Inflammatory macrophage treated with lipopolysaccharide for 4 hours (primary cell): ENCODE measurements around the gene ADCY6.
A peak's percentile ranks its signal among the peaks of the same experiment; 100 is the strongest.

ENCODE experiments used
- DNase-seq: peaks from one replicate; pipeline ENCODE4 v3.0.0-alpha.2; 2020

The ADCY6 gene

DNA sequence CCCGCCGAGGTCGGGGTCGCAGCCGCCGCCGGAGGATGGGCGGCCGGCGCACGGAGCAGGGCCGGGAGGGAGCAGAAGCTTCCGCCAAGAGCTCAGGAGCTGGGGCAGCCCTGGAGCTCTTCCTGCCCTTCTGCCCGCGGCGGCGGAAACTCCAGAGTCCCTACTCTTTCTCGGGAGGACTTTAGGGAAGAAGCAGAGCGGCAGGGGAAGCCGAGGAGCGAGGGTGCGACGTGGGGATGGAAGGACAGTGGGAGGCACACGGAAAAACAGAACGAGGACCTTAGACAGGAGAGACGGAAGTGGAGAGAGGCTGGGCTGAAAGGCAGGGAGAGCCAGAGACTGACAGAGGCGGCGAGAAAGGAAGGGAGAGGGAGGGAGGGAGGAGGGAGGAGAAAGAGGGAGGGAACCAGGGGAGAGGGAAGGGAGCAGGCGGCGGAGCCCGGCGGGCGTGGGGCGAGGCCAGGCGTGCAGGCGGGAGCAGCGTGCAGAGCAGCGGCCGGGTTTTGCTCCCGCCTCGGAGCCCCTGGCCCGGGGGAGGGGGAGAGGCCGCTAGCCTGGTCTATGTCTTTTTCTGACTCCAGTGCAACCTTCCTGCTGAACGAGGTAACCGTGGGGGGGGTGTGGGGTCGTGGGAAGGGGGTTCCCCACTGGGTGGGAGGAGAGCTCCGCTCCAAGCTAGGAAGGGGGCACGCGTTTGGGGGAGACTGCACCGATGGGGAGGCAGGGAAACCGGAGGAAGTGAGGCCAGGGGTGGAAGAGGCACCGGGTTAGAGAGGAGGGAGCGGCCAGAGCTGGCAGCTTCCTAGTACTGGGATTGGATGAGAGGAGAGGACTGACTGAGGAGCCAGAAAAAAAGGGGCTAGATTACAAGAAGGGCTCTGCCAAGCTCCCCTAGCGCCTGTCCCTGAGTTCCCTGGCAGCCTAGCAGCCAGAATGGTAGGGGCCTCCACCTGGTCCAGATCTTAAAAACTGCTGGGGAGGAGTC lies 26.5 kb upstream of the ADCY6 start:
- peak; percentile 69 for DNase-seq

DNA sequence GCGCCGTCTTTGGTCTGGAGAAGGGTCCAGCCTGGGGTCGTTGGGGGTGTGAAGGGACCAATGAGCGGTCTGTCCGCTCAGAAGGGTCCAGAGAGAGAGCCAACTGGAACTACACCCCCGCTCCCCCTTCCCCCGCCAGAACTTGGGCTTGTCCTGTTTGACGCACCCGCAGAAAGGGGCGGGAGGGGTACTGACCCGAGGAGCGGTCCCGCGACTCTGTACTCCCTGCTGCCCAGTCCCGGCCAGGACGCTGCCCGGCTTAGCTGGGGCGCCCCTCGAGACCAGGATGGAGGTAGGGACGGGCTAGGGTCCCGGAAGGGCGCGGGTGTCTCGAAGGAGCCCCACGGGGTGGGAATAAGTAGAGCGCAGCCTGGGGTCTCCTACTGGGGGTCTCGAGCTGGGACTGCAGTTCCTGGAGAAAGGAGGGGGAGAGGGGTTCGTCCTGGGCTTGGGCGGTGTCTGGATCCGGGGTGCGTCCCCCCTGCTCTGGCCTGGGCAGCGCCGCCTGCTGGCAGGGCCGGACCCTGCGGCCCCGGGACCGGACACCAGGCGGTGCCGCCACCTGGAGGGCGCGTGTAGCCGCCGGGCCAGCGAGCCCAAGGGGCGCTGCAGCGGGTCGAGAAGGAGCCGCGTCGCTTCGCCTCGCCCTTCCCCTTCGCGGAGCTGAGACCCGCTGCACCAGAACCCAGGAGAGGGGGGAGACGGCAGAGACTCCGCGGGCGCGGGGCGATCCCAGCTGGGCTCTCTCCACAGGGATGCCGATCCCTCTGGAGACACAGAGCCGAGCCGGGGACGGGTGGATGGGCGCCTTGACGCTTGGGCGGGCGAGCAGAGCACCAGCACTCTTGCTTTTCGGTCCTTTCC lies 25.6 kb upstream of the ADCY6 start:
- peak; percentile 81 for DNase-seq

DNA sequence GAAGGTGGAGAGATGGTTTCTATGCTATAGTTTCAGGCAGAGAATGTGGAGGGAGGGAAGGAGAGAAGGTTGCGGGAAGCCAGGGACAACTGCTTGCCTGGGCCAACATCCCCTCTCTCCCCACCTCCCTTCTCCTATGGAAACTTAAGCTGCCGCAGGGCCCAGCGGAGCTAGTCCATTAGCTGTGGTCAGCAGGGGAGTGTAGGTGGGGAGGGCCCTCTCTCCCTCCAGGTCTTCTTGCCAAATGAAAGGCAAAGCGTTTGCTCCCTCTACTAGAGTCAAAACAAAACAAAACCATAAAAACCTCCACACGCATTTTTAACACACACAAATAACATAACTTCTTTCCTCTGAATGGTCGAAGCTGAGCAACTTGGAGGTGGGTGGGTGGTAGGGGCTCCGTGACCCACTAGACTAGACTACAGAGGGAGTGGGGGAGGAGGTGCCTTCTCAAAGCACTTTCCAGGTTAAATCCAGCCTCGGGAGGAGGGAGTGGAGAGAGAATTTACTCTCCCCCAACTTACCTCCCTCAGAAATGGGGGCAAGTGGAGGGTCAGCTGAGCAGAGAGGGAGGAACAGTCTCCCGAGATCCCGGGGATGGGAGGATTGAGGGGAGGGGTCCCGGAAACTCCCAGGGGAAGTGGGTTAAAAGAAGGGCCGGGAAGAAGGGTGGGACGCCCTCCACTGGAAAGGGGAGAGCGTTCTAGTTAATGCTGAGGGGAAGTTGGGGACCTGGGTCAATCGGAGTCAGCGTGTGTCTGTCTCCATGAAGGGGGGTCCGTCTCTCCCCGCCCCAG lies 24.8 kb upstream of the ADCY6 start:
- DNase-seq: no peak

DNA sequence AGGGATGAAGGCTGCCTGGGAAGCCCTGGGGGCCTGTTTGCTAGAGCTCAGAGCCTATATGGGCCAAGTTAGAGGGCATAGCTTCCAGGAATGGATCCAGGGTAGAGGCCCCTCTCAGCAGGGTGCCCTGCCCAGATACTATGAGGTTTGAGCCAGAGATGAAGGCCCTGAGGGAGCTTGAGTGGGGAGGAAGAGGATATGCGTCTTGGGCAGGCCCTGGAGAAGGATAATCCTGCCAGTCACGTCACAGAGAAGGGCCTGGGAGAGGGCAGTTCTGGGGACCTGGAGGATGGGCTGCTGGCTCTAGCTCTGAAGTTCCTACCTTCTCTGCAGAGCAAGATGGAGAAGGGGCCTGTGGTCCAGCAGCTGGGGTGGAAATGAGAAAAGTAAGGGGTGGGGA lies 23.5 kb upstream of the ADCY6 start:
- DNase-seq: no peak

DNA sequence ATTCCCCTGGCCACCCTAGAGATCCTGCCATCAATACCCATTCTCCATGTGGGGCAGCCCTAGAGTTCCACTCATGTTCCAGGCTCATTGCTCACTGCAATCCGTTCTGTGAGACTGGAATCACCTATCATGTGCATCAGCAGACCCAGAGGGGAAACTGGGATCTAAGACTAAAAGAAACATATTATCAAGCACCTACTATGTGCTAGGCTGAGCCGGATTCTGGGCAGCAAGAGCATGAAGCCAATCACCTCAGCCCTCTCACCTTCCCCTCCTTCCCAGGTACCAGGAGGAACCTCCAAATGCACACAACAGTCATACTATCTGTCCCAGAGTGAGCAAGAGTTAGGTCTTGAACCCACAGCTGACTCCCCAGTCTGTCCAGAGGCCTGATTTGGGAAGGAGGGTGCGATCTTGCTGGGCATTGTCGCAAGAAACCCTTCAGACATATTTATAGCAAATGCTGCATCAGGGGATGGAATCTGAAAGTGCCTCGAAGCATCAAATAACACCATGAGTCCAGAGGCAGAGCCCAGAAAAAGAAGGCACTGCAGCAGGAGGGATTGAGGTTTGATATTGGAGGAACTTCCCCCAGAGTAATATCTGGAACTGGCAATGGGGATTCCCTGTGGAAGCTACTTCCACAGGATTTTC lies 22.7 kb upstream of the ADCY6 start:
- DNase-seq: no peak

DNA sequence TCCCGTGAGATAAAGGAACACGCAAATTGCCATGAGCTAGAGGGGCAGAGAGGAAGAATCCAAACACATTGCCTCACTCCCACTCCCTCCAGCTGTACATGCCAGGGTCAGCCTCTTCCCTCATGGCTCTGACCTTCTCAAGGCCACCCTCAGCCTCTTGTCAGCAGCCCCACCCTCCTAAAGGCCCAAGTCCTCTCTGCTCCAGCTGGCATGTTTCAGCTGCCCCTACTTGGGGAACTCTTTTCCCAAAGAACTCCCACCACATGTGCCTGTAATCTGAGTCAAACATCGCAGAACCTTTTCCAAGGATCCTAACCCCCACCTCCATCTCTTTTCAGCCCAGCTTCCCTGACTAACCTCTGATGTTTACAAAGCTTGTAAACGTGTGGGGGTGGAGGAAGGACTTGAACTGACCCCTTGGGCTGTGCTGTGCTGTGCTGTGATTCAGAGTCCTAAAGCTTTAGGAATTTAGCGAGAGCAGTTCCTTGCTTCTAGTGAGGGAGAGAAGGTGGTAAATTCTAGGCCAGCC lies 22.1 kb upstream of the ADCY6 start:
- peak; percentile 8 for DNase-seq

DNA sequence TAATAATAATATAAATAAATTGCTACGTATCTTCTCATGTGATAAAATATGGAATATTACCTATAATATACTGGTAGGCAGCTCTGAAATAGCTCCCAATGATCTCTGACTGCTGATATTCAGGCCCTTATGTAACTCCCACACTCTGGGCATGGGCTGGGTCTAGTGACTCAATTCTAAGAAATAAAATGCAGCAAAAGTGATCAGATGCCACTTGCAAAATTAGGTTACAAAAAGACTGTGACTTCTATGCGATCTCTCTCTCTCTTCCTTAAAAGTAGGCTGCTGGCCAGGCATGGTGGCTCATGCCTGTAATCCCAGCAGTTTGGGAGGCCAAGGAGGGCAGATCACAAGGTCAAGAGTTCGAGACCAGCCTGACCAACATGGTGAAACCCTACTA lies 19.1 kb upstream of the ADCY6 start:
- peak; percentile 35 for DNase-seq

DNA sequence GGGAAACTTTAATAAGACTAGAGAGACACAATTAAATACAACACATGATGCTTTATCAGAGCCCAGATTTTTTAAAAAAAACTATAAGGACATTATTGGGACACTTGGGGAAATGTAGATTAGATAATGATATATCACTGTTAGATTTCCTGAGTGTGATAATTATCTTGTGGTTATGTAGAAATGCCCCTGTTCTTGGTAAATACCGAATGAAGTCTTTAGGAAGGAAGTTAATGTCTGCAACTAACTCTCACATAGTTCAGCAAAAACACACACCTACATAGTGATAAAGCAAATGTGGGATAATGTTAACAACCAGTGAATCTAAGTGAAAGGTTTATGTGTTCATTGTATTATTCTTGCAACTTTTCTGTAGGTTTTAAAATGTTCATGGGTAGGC lies 14.8 kb upstream of the ADCY6 start:
- DNase-seq: peak; percentile 43

DNA sequence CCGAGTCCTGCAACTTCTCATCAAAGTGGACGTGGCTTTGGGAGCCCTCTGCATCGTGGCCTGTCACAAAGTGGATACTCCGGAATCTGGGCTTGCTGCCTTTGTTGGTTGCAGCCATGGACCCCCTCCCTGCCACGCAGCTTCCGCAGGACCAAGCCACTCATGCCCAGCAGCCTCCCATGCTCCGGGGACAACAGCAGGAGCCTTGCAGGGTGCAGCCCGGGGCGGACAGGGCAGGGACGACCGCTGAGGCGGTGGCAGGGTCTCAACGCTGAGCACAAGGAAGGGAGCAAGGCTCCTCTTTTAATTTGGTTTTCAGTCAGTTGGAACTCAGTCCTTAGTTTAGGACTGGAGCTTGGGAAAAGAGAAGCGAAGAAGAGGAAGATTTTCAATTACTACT lies 12.1 kb upstream of the ADCY6 start:
- no peak for DNase-seq

DNA sequence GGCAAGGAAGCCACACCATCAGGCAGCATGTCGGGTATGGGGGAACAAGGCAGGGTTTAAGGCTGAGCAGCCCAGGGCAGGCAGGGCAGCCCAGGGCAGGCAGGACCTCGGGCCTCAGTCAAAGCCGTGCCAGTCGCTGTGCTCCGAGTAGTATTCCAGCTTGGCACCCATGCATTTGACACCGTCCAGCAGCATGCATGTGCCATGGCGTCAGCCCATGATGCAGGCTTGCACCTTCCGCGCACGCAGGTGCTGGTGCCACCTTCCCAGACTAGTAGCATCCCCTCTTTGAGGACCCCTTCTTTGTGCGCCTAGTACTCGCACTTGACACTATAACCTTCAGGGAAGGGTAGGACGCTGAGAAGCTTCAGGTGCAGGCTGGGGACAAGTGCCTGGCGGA lies 11.6 kb upstream of the ADCY6 start:
- DNase-seq: no peak

DNA sequence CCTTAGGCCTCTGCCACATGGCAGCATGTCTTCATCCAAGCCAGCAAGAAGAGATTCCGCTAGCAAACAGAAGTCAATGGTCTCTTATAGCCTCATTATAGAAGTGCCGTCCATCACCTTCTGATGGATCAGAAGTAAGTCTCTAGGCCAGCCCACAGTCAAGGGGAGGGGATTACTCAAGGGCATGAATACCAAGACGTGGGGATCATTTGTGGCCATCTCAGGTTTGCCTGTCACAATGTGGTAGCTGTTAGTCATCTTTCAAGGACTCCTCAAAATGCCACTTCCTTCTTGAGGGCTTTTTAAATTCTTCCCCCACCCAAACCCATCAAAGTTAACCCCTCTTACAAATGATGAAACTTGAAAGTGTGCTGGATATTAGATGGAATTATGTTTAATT lies 8.1 kb upstream of the ADCY6 start:
- peak; percentile 20 for DNase-seq

DNA sequence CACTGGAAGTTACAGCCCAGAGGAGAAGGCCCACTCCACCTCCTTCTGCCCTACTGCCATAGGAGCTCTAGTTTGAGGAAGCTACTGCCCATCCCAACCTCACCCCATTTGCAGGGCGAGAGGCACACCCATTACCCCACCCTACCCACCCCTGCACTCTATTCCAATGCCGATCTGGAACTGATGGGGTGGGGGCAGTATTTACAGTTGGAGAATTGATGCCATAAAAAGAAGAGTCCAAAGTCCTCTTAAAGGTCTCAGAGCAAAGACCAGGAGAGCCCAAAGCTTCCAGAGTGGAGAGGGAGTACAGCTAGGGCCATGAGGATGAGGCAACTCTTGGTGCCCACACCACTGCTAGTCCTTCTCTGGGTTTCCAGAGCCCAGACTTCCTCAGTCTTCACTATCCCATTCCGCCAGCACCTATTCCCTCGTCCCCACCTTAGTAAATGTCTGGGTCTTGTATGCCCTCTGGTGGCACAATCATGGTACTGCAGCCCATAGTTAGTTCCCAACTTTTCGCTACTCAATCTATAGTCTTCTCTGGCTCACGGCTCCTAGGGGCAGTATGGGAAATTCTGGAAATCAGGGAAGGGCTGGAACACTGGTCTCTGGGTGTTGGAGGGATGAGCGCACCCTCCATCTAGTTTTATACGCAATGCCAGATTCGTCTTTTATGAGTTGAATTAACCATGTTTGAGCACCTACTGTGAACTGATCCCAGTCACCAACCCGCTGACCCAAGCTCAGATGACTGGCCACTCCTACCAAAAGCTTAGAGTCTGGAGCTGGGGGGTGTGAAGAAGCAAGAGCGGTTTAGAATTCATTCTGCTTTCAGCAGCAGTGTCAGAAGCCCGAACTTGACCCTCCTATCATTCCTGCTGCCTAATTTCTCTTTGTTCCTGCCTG lies 6.9 kb upstream of the ADCY6 start:
- peak; percentile 46 for DNase-seq

DNA sequence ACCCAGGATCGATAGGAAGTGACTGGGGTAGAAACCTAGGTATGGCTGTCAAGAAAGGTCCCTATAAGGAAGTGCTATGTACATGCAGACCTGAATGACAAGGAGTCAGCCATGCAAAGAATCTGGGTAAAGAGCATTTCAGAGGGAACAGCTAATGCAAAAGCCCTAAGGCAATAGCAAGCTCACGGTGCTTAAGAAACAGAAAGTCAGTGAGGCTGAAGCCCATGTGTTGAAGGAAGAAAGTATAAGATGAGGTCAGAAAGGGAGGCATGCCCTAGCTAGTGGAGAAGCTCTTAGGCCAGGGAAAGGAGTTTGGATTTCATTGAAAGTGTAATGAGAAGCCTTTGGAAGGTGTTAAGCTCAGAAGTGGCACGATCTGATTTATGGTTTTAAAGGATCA lies 6.0 kb upstream of the ADCY6 start:
- DNase-seq: peak; percentile 7

DNA sequence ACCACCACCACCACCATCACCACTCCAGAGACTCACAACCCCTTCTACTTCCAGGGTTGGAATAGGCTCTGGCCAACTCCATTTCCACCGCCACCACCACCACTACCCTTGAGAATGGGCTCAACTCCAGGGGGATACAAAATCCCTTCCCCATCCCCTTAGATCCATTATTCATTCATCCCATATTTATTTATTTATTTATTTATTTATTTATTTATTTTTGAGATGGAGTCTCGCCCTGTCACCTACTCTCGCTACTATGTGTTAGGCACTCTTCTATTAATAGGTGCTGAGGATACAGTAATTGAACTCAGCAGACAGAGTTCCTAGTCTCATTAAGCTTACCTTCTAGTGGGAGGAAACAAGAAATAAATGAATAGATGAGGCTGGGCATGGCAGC lies 4.8 kb upstream of the ADCY6 start:
- no peak for DNase-seq

DNA sequence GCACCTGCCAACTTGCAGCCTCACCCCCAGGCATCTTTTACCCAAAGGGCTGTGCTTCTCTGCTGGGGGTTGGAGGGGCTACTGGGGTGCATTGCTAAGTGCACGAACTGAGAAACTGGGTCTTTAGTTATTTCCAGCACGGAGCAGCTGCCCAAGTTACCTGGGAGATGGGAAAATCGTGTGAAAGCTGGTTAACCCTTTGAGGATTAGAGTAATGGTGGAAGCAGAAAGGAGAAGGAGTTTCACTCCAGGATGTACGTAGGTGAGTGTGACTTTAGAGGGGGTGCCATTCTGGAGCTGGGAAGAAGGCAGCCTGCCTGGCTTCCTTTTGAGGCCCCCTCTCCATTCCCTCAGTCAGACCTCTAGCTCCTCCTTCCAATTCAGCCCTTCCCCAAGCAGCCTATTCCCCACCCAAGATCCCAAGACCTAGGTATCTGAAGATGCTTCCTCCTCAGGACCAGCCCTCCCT lies 1.0 kb upstream of the ADCY6 start:
- DNase-seq: no peak

DNA sequence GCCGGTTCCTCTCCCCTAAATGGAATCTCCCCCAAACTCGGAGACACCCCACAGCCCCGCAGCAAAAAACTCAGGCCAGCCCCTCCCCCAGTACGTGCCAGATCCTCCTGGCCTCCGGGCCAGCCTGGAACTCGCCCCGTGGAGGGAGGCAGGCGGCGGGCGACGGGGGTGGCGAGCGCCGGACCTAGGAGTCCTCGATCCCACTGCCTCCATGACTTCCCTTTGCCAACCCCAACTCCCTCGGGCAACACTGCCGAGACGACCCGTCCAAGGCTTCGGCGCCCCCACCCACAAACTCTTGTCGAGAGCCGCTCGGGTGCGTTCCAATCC lies 400 bp downstream of the ADCY6 start:
- no peak for DNase-seq

DNA sequence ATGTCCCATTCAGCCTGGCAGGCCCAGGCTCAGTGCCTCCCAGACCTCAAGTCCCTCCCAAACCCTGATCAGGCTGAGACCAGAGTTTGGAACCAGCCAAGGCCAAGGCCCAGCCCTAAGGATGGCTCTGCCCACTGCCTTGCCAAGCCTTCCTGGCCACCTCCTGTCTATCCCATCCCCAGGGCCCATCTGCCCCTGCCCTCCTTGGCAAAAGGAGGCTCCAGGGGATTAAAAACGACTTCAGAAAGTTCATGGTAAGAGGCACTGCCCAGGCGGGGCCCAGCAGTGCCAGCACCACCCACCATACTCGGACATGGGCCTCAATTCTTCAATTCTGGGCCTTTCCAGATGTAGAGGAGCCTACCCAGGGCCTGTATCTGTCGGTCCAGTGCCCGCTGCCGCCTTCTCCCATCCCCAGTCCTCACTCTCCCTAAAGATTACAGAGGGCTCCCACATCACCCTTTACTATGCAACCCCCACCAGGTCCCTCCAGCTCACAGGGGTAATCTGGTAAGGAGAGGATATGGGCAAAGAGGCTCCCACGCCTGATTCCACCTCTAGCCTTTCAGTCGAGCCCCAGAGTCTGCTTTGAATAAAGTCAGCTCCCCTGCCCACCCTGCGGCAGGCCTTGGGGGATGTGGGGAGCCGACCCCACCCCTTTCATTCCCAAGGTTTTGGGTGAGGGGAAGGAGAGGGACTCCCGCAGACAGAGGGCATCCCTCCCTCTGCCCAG lies 932 bp downstream of the ADCY6 start:
- DNase-seq: no peak

DNA sequence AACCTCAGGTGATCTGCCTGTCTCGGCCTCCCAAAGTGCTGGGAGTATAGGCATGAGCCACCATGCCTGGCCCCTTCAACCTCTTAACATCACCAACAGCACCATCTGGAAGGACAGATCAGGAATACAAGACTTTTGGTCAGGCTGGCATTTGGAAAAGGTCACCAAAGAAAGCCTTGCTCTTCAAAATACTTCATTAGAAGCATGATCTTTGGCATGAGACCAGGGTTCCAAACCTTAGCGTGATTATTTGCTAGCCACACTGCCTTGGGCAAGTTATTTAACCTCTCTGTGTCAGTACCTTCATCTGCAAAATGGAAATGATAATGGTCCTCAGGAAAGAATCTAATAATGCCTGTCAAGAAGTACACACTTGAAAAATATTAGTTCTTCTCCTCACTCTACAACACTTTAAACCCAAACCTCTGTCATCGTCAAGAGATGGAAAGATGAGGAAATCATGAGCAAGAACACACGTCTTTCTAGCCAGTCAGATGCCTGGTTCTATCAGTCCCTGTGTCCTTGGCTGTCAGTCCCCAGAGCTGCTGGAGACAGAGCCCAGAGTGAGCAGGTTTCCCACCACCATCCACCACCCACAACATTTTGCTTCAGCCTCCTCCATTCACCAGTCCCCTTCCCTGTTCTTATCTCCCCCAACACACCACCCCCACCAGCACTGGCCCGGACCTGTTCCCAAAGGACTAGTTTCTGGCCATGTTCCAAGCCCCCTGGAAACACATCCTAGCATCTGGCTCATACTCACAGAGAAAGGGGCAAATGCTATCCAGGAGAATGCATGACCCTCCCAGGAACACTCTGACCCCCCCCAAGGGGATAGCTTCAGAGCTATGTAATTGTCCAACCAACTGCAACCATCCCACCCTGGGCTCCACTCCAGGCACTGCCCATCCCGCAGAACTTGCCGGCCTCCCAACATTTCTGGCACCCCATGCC lies 2.0 kb downstream of the ADCY6 start:
- no peak for DNase-seq

DNA sequence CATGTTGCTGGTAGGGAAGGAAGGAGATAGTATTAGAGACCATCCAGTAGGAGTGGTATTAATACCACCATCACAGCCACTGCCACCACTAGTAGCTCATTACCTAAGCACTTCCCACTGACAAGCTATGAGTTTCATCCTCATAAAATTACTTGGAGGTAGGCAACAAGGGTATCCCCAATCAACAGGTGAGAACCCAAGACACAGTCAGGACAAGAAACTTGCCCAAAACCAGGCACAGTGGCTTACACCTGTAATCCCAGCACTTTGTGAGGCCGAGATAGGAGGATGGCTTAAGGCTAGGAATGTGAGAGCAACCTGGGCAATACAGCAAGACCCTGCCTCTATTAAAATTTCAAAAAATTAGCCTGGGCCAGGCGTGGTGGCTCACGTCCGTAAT lies 5.5 kb downstream of the ADCY6 start:
- no peak for DNase-seq
